Loucy (cell line): ENCODE measurements around the gene CRYZ.
"Not testable (repeated sequence)": the region's sequence is repeated elsewhere in the genome, so short reads cannot be mapped to it uniquely, and the experiment has no call there.

Source experiments
- H2AFZ ChIP-seq: fragments of 200-600 bp; sonication (generic); 2 replicates; pipeline ENCODE4 v1.6.0; 2016; ENCODE audit warnings: antibody characterized with exemption, mild to moderate bottlenecking, low read length, moderate library complexity
- H3F3A ChIP-seq: fragments of 200-600 bp; 2 replicates; pipeline ENCODE4 v1.6.0; 2016; ENCODE audit warnings: antibody characterized with exemption, low read depth, mild to moderate bottlenecking
- H3K27me3 ChIP-seq: fragments of 200-600 bp; sonication (generic); 2 replicates; pipeline ENCODE4 v1.6.1; 2014; ENCODE audit warnings: low read length, mild to moderate bottlenecking; ENCODE audit not compliant: insufficient read depth, poor library complexity, severe bottlenecking
- H3K36me3 ChIP-seq: fragments of 200-600 bp; sonication (generic); 2 replicates; pipeline ENCODE4 v1.6.1; 2016; ENCODE audit warnings: low read length; ENCODE audit not compliant: insufficient read depth
- H3K4me1 ChIP-seq: fragments of 200-600 bp; sonication (generic); 2 replicates; pipeline ENCODE4 v1.5.1; 2014; ENCODE audit warnings: low read length, mild to moderate bottlenecking; ENCODE audit not compliant: insufficient read depth, poor library complexity, severe bottlenecking
- H3K4me2 ChIP-seq: fragments of 200-600 bp; sonication (generic); 2 replicates; pipeline ENCODE4 v1.6.0; 2014; ENCODE audit warnings: antibody characterized with exemption, low read length, low read depth, mild to moderate bottlenecking; ENCODE audit not compliant: poor library complexity, severe bottlenecking
- H3K4me3 ChIP-seq: fragments of 200-600 bp; sonication (generic); 2 replicates; pipeline ENCODE4 v1.5.1; 2014; ENCODE audit warnings: low read length, mild to moderate bottlenecking, mixed read lengths; ENCODE audit not compliant: poor library complexity, severe bottlenecking
- H3K79me2 ChIP-seq: fragments of 200-600 bp; sonication (generic); 2 replicates; pipeline ENCODE4 v1.6.1; 2014; ENCODE audit warnings: low read length; ENCODE audit not compliant: insufficient read depth
- H3K9ac ChIP-seq: fragments of 200-600 bp; sonication (generic); 2 replicates; pipeline ENCODE4 v1.6.0; 2014; ENCODE audit warnings: mild to moderate bottlenecking, low read depth, low read length, moderate library complexity; ENCODE audit not compliant: poor library complexity, severe bottlenecking
- H3K9me2 ChIP-seq: fragments of 200-600 bp; sonication (generic); replicated peaks from 2 replicates; pipeline ENCODE4 v1.6.1; 2016; ENCODE audit warnings: low read depth, low read length, mixed read lengths
- H3K9me3 ChIP-seq: fragments of 200-600 bp; sonication (generic); 2 replicates; pipeline ENCODE4 v1.6.1; 2014; ENCODE audit warnings: mild to moderate bottlenecking, antibody characterized with exemption, low read length, low read depth; ENCODE audit not compliant: insufficient read depth
- H4K20me1 ChIP-seq: fragments of 200-600 bp; sonication (generic); 2 replicates; pipeline ENCODE4 v1.6.0; 2014; ENCODE audit warnings: antibody characterized with exemption, low read length, mild to moderate bottlenecking; ENCODE audit not compliant: insufficient read depth, poor library complexity, severe bottlenecking
- CTCF ChIP-seq: fragments of 200-600 bp; sonication (generic); conservative IDR thresholded peaks from 2 replicates; pipeline ENCODE4 v1.5.1; 2014; ENCODE audit warnings: mild to moderate bottlenecking, antibody characterized with exemption, low read length
- EZH2phosphoT487 ChIP-seq: fragments of 200-600 bp; IDR thresholded peaks from 2 replicates; pipeline ENCODE4 v1.6.1; 2018; ENCODE audit warnings: antibody characterized with exemption, mild to moderate bottlenecking, moderate library complexity, borderline replicate concordance

Gene CRYZ

GRCh38 chr1:74763807-74764206 lies 31.0 kb upstream of the CRYZ start:
- no peaks in the 10 kb centered on the region for H3K4me1 ChIP-seq
- H3K4me3 ChIP-seq: no peak overlapping the region
- no peaks in the 10 kb centered on the region for H3K27me3 ChIP-seq
- H3K36me3 ChIP-seq: peaks cover 35% of the 10 kb centered on the region; the same call in 1 of the 2 replicates
- no peaks in the 10 kb centered on the region for H3K9me2 ChIP-seq
- no peaks in the 10 kb centered on the region for H3F3A ChIP-seq
- no peak overlapping the region for H2AFZ ChIP-seq
- no peaks in the 10 kb centered on the region for H3K9me3 ChIP-seq
- no peak overlapping the region for H3K4me2 ChIP-seq
- no peaks in the 10 kb centered on the region for H4K20me1 ChIP-seq
- no peaks in the 10 kb centered on the region for H3K79me2 ChIP-seq
- no peak overlapping the region for H3K9ac ChIP-seq
- TF ChIP-seq CTCF: no peak
- no peak for TF ChIP-seq EZH2phosphoT487

GRCh38 chr1:74756650-74757049 lies 23.8 kb upstream of the CRYZ start:
- peaks cover 76% of the 10 kb centered on the region; the same call in 1 of the 2 replicates for H3K36me3 ChIP-seq
- H4K20me1 ChIP-seq: not testable (repeated sequence)

GRCh38 chr1:74755475-74755874 lies 22.6 kb upstream of the CRYZ start:
- peaks cover 75% of the 10 kb centered on the region; the same call in 1 of the 2 replicates for H3K36me3 ChIP-seq
- H3K9ac ChIP-seq: no peak overlapping the region
- no peaks in the 10 kb centered on the region for H3K9me2 ChIP-seq
- no peak overlapping the region for H3K4me2 ChIP-seq
- H3K4me1 ChIP-seq: no peaks in the 10 kb centered on the region
- H3F3A ChIP-seq: no peaks in the 10 kb centered on the region
- no peaks in the 10 kb centered on the region for H3K27me3 ChIP-seq
- no peaks in the 10 kb centered on the region; the same call in 1 of the 2 replicates for H3K9me3 ChIP-seq
- TF ChIP-seq EZH2phosphoT487 (no peak), CTCF (no peak)
- no peak overlapping the region for H2AFZ ChIP-seq
- H4K20me1 ChIP-seq: no peaks in the 10 kb centered on the region
- H3K79me2 ChIP-seq: no peaks in the 10 kb centered on the region
- no peak overlapping the region for H3K4me3 ChIP-seq

More at GRCh38 chr1:74756650-74757049, 23.8 kb upstream of the CRYZ start:
- H3K4me2 ChIP-seq, H3K27me3 ChIP-seq, H3K9ac ChIP-seq, H3K4me3 ChIP-seq, H3K9me2 ChIP-seq, H3K9me3 ChIP-seq, H3K4me1 ChIP-seq, H3F3A ChIP-seq, H3K79me2 ChIP-seq, H2AFZ ChIP-seq: not testable (repeated sequence)

GRCh38 chr1:74753104-74753503 lies 20.3 kb upstream of the CRYZ start:
- Histone ChIP-seq H3K4me2 (no peak overlapping the region), H3K9ac (no peak overlapping the region), H3K36me3 (peaks cover 87% of the 10 kb centered on the region; the same call in 1 of the 2 replicates), H2AFZ (no peak overlapping the region), H3K9me2 (no peaks in the 10 kb centered on the region), H3K4me1 (no peaks in the 10 kb centered on the region), H3K27me3 (no peaks in the 10 kb centered on the region), H3K79me2 (no peaks in the 10 kb centered on the region), H3K9me3 (no peaks in the 10 kb centered on the region; the same call in 1 of the 2 replicates), H3F3A (no peaks in the 10 kb centered on the region), H4K20me1 (no peaks in the 10 kb centered on the region), H3K4me3 (no peak overlapping the region)
- no peak for TF ChIP-seq EZH2phosphoT487
- TF ChIP-seq CTCF: no peak
